Activated naive CD8-positive, alpha-beta T cell treated with anti-CD3 and anti-CD28 coated beads, Interleukin-2, amount 50 U/mL, for 24 hours (primary cell): ENCODE measurements around the gene LCNL1.
A peak's percentile ranks its signal among the peaks of the same experiment; 100 is the strongest.

ENCODE experiments used
- ATAC-seq: fragments of 150-1000 bp; cut with Tn5 transposase; one replicate; pipeline ENCODE4 v1.10.0; 2021
- DNase-seq: peaks from one replicate; pipeline ENCODE4 v3.0.0; 2021
- H3K27ac Mint-ChIP-seq: one replicate; pipeline ENCODE4 v1.8.0; 2021; ENCODE audit warnings: mild to moderate bottlenecking, mixed read lengths
- H3K27me3 Mint-ChIP-seq: one replicate; pipeline ENCODE4 v1.8.0; 2021; ENCODE audit warnings: mixed read lengths
- H3K36me3 Mint-ChIP-seq: one replicate; pipeline ENCODE4 v1.8.0; 2021; ENCODE audit warnings: low read depth, mixed read lengths
- H3K4me1 Mint-ChIP-seq: one replicate; pipeline ENCODE4 v1.8.0; 2021; ENCODE audit warnings: mixed read lengths
- H3K4me3 Mint-ChIP-seq: one replicate; pipeline ENCODE4 v1.8.0; 2021; ENCODE audit warnings: mild to moderate bottlenecking, moderate library complexity, mixed read lengths
- H3K9me3 Mint-ChIP-seq: one replicate; pipeline ENCODE4 v1.8.0; 2021; ENCODE audit warnings: mixed read lengths

LCNL1 gene

DNA sequence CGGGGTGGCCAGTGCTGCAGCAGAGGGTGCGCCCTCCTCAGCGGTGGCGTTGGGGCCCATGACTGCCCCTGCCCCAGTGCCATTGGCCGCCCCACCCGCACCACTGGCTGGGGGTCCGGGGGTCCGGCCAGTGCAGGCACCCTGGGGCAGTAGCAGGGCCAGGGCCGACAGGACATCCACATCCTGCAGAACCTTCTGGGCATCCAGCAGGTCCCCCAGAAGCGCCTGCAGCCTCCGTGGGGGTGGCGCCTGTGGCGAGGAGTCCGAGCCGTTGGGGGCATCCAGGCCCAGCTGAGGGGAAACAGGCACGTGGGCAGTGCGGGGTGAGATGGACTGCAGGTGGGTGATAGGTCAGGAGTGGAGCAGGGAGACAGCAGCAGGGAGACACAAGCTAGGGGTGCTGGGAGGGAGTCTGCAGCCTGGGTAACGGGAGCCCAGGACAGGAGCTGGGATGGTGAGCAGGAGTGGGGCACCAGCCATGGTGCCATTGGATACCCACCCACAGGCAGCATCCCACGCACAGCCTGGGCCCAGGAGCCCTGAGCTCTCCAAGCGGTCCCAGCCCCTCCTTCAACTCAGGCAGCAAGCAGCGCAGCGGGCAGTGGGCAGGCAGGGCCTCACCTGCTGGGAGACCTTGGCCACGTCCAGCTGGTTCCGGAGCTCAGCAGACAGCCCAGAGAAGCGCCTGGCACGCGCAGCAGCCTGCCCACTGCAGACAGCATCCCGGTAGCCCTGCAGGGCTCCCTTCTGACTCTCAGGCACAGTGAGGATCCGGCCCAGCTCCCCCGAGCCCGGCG lies 38.2 kb downstream of the LCNL1 start:
- DNase-seq (no peak), ATAC-seq (no peak)
- Mint-ChIP-seq H3K27ac (no peak overlapping the region), H3K4me3 (no peak overlapping the region), H3K36me3 (no peaks in the 10 kb centered on the region), H3K27me3 (no peaks in the 10 kb centered on the region), H3K4me1 (peaks cover 2% of the 10 kb centered on the region), H3K9me3 (no peaks in the 10 kb centered on the region)

DNA sequence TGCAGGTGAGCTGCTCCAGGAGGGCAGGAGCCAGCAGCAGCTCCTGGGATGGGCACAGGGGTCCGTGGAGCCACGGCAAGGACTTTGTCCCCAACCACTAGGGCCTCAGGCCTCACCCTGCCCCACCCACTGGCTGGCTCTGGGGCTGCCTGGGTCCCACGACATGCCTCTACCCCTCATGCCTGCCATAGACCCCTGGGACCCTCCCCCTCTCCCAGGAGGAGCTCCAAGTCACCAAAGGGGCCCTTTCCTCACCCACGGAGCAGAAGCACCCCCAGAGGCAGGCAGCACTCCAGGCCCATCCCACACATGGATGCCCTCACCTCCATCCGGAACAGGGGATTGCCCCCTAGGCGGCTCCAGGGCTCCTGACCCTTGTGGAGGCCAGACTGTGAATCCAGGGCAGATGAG lies 38.8 kb downstream of the LCNL1 start:
- H3K4me1 Mint-ChIP-seq, result peaks cover 2% of the 10 kb centered on the region
- H3K9me3 Mint-ChIP-seq, result no peaks in the 10 kb centered on the region
- H3K36me3 Mint-ChIP-seq, result no peaks in the 10 kb centered on the region
- no peaks in the 10 kb centered on the region for H3K27me3 Mint-ChIP-seq
- DNase-seq (no peak), ATAC-seq (no peak)
- no peak overlapping the region for H3K27ac Mint-ChIP-seq
- no peak overlapping the region for H3K4me3 Mint-ChIP-seq

- DNase-seq, result peak; percentile 80
- Mint-ChIP-seq H3K36me3 (no peaks in the 10 kb centered on the region), H3K27me3 (no peaks in the 10 kb centered on the region), H3K4me3 (no peak overlapping the region), H3K4me1 (peaks cover 2% of the 10 kb centered on the region), H3K27ac (no peak overlapping the region), H3K9me3 (no peaks in the 10 kb centered on the region)
- peak; percentile 59 for ATAC-seq
Observed at GRCh38 chr9:137021979-137022661, 39.3 kb downstream of the LCNL1 start.

- Mint-ChIP-seq H3K27ac (no peak overlapping the region), H3K4me1 (peaks cover 4% of the 10 kb centered on the region), H3K9me3 (no peaks in the 10 kb centered on the region), H3K27me3 (peaks cover 2% of the 10 kb centered on the region), H3K36me3 (no peaks in the 10 kb centered on the region), H3K4me3 (no peak overlapping the region)
- DNase-seq (no peak), ATAC-seq (no peak)
Observed at GRCh38 chr9:137022662-137023008, 39.8 kb downstream of the LCNL1 start.

DNA sequence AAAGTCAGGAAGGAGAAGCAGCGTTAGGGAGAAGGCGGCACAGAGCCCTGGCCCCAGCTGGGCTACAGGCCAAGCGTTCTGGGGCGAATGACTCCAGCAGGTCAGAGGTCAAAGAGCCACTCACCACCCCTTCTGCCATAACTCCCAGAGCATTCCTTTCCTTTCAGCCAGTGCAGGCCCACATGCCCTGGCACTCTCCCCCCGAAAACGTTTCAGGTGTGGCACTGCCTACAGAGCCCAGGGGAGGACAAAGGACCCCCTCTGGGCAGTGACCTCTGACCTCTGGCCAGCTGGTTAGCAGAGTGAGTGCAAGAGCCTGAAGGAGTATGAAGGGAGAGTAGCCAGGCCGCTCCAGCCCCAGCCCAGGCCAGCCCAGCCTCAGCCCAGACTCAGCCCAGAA lies 40.4 kb downstream of the LCNL1 start:
- no peak overlapping the region for H3K27ac Mint-ChIP-seq
- no peaks in the 10 kb centered on the region for H3K36me3 Mint-ChIP-seq
- DNase-seq, result no peak
- H3K4me1 Mint-ChIP-seq, result peaks cover 4% of the 10 kb centered on the region
- H3K27me3 Mint-ChIP-seq, result peaks cover 2% of the 10 kb centered on the region
- ATAC-seq, result no peak
- no peaks in the 10 kb centered on the region for H3K9me3 Mint-ChIP-seq
- no peak overlapping the region for H3K4me3 Mint-ChIP-seq

GRCh38 chr9:137023583-137023991 lies 40.8 kb downstream of the LCNL1 start:
- ATAC-seq, result no peak
- no peak overlapping the region for H3K27ac Mint-ChIP-seq
- H3K9me3 Mint-ChIP-seq, result no peaks in the 10 kb centered on the region
- DNase-seq, result no peak
- peaks cover 2% of the 10 kb centered on the region for H3K27me3 Mint-ChIP-seq
- H3K36me3 Mint-ChIP-seq, result no peaks in the 10 kb centered on the region
- no peak overlapping the region for H3K4me3 Mint-ChIP-seq
- peaks cover 4% of the 10 kb centered on the region for H3K4me1 Mint-ChIP-seq

DNA sequence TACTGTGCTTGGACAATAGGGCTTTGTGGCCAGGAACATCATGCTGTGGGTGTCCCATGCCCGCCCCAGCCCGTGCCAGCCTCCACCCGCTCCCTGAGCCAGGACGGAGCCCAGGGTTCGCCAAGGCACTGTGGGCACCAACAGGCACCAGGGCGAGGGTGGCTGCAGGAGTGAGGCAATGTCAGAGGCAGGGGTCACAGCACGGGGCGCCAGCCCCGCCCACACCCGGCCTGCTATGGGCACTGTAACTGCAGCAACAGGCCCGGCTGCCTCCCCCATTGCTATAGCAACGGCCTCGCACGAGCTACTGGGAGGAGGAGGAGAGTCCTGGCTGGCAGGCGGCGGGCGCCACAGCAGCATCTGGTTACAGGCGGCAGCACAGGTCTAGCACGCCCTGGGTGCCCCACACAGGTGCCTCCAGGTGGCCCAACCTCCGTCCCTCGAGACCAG lies 42.7 kb downstream of the LCNL1 start:
- Mint-ChIP-seq H3K4me1 (peaks cover 23% of the 10 kb centered on the region), H3K27me3 (peaks cover 4% of the 10 kb centered on the region), H3K36me3 (no peaks in the 10 kb centered on the region), H3K27ac (no peak overlapping the region), H3K4me3 (no peak overlapping the region), H3K9me3 (no peaks in the 10 kb centered on the region)
- ATAC-seq (no peak), DNase-seq (no peak)

DNA sequence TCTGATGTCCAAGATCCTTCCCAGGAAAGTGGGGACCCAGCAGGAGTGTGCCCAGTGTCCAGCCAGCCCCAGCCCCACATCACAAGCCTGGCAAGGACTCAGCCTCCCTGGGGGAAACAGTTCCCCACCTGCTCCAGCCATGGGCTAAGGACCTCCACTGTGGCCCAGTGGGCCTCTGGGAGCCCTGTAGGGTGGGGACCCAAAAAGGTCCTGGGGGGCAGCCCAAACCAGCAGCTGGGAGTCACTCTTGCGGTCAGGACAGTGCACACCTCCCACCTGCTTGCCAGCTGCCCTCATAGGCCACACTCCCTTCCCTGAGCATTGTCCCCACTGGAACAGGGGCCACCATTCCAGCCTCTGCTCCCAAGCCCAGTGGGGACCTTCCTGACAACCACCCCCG lies 43.6 kb downstream of the LCNL1 start:
- no peaks in the 10 kb centered on the region for H3K9me3 Mint-ChIP-seq
- H3K4me1 Mint-ChIP-seq, result peaks cover 27% of the 10 kb centered on the region
- no peak overlapping the region for H3K27ac Mint-ChIP-seq
- ATAC-seq, result no peak
- no peak overlapping the region for H3K4me3 Mint-ChIP-seq
- no peak for DNase-seq
- H3K36me3 Mint-ChIP-seq, result no peaks in the 10 kb centered on the region
- H3K27me3 Mint-ChIP-seq, result peaks cover 4% of the 10 kb centered on the region

GRCh38 chr9:137026828-137027227 lies 44.0 kb downstream of the LCNL1 start:
- Mint-ChIP-seq H3K4me3 (no peak overlapping the region), H3K36me3 (no peaks in the 10 kb centered on the region), H3K4me1 (peaks cover 28% of the 10 kb centered on the region), H3K27ac (no peak overlapping the region), H3K27me3 (peaks cover 4% of the 10 kb centered on the region), H3K9me3 (no peaks in the 10 kb centered on the region)
- DNase-seq, result no peak
- ATAC-seq, result no peak

- DNase-seq, result no peak
- peak within 1 kb of the TSS; percentile 69 for H3K4me3 Mint-ChIP-seq
- no peak for ATAC-seq
- H3K4me1 Mint-ChIP-seq, result peaks cover 32% of the 10 kb centered on the region
- no peak within 1 kb of the TSS for H3K27ac Mint-ChIP-seq
- H3K36me3 Mint-ChIP-seq, result no peaks in the 10 kb centered on the region
- H3K27me3 Mint-ChIP-seq, result peaks cover 4% of the 10 kb centered on the region
- no peaks in the 10 kb centered on the region for H3K9me3 Mint-ChIP-seq
Observed at GRCh38 chr9:137027369-137028262, 44.8 kb downstream of the LCNL1 start, which contains the start of gene ABCA2. TSS of gene ABCA2 (minus strand) at chr9:137028237. CDS start at chr9:137028140, 97 bp downstream.

DNA sequence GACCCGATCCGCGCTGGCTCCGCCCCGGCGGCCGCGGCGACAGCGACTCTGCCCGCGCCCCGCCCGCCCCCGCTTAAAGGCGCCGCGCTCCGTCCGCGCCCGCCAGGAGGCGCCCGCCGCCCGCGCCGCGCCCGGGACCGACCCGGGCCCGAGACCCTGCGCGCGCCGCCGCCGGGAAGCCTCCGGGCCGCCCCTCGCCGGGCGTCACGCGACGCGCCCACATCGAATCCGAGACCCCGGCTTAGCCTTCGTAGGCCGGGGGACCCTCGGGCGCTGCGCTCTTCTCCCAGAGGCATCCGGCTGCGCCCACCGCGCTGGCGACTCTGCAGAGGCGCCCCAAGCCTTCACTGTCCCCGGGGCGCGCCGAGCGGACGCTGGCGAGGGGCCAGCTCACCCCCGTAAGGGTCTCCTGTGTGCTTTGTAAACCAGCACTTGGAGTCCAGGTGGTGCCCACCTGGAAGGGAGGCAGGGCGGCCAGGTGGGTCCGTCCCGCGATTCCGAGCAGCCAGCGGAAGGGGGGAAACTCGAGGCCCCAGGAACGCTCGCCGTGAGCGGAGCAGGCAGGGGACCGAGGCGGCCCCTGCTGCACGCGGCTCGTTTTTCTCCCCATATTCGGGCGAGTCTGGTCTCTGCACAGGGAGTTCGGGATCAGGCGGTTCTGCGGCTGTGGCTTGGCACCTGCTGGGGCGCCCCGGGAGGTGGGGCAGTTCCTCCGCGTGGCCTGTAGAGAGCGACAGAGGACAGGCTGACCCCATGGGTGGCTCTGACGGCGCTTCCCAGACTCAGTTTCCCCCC lies 45.7 kb downstream of the LCNL1 start:
- H3K9me3 Mint-ChIP-seq, result no peaks in the 10 kb centered on the region
- H3K4me3 Mint-ChIP-seq, result peak overlapping the region; percentile 66
- H3K36me3 Mint-ChIP-seq, result no peaks in the 10 kb centered on the region
- peaks cover 37% of the 10 kb centered on the region for H3K4me1 Mint-ChIP-seq
- H3K27me3 Mint-ChIP-seq, result peaks cover 4% of the 10 kb centered on the region
- DNase-seq, result peak; percentile 70
- no peak overlapping the region for H3K27ac Mint-ChIP-seq
- peak; percentile 50 for ATAC-seq

DNA sequence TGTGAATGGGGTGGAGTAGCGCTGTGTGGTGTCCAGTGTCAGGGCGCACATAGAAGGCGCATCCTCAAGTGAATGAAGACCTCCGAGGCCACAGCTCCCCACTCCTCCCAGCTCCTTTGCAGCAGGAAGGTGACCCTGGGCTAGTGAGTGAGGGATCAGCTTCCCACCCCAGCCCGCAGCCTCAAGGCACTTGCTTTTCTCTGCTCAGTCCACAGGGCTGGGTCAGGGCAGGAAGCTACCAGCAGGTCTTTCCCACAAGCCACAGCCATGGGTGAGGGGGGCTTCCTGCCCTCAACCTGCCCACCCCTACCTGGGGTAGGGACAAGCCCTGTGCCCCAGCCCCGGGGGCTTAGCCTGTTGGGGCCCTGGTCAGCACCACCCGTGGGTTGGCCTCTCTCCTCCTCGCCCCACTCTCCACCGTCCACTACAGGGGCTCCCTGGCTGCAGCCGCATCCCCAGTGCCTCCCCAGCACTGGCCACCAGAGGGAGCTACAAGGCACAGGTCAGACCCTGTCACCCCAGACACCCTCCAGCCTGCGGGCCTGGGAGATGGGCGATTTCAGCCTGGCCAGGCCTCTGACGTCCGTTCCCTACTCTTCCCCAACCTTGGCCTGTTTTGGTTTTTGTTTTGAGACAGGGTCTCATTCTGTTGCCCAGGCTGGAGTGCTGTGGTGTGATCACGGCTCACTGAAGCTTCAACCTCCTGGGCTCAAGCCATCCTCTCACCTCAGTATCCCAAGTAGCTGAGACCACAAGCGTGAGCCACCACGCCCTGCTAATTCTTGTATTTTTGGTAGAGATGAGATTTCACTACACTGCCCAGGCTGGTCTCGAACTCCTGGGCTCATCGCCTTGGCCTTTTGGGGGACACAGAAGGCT lies 46.5 kb downstream of the LCNL1 start:
- H3K4me1 Mint-ChIP-seq, result peaks cover 41% of the 10 kb centered on the region
- DNase-seq (peak; percentile 88), ATAC-seq (peak; percentile 41)
- H3K9me3 Mint-ChIP-seq, result no peaks in the 10 kb centered on the region
- peak overlapping the region; percentile 66 for H3K4me3 Mint-ChIP-seq
- peaks cover 4% of the 10 kb centered on the region for H3K27me3 Mint-ChIP-seq
- no peaks in the 10 kb centered on the region for H3K36me3 Mint-ChIP-seq
- H3K27ac Mint-ChIP-seq, result no peak overlapping the region

DNA sequence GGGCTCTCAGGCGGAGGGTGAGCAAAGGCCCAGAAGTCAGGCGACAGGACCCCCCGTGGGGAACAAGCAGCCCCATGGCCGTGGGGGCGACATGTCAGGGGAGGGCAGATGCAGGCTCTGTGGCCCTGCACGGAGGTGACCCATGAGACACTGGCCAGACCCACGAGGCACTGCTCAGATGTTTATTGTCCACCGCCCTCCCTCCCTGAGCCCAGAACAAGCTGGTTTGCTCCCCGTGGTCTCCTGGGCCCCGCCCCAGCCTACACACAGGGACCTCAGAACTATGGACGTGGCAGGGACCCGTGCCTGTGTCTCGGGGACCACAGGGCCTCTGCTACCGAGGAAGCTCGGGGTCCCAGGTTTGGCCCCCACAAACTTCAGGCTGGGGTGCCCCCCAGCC lies 47.2 kb downstream of the LCNL1 start:
- ATAC-seq (no peak), DNase-seq (no peak)
- Mint-ChIP-seq H3K4me3 (peak overlapping the region; percentile 51), H3K36me3 (no peaks in the 10 kb centered on the region), H3K9me3 (no peaks in the 10 kb centered on the region), H3K27me3 (peaks cover 4% of the 10 kb centered on the region), H3K27ac (no peak overlapping the region), H3K4me1 (peaks cover 48% of the 10 kb centered on the region)
